ENCODE results near the gene RASL10A.

Gene RASL10A

GRCh38 chr22:29325356-29325755 lies 9.9 kb upstream of the RASL10A start:
- Mint-ChIP-seq H3K9me3 (no peaks in the 10 kb centered on the region), H3K27me3 (ENCODE audit: low read depth, poor library complexity) (no peaks in the 10 kb centered on the region), H3K27ac (peak overlapping the region; percentile 38), H3K4me3 (no peak overlapping the region), H3K4me1 (peaks cover 13% of the 10 kb centered on the region), H3K36me3 (ENCODE audit: low read depth) (peaks cover 3% of the 10 kb centered on the region)
- no peak for DNase-seq
- TF ChIP-seq, protein P1, sequence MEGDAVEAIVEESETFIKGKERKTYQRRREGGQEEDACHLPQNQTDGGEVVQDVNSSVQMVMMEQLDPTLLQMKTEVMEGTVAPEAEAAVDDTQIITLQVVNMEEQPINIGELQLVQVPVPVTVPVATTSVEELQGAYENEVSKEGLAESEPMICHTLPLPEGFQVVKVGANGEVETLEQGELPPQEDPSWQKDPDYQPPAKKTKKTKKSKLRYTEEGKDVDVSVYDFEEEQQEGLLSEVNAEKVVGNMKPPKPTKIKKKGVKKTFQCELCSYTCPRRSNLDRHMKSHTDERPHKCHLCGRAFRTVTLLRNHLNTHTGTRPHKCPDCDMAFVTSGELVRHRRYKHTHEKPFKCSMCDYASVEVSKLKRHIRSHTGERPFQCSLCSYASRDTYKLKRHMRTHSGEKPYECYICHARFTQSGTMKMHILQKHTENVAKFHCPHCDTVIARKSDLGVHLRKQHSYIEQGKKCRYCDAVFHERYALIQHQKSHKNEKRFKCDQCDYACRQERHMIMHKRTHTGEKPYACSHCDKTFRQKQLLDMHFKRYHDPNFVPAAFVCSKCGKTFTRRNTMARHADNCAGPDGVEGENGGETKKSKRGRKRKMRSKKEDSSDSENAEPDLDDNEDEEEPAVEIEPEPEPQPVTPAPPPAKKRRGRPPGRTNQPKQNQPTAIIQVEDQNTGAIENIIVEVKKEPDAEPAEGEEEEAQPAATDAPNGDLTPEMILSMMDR (IDR thresholded peaks at IDR 0.05), result no peak

DNA sequence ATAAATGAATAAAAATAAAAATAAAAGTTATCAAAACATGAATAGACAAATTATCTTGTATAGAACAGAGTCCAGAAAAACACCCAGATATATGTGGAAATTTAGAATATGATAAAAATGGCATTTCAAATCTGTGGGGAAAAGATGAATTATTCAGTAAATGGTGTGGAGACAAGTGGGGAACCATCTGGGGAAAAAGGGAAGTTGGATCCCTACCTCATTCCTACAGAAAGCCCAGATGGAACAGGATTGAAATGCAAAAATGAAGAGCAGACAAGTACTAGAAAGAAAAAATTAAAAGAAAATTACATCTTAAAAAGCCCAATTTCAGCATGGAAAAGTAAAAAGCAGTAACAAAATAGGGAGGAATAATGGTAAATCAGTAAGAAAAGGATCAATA lies 8.1 kb upstream of the RASL10A start:
- Mint-ChIP-seq H3K4me1 (no peaks in the 10 kb centered on the region), H3K9me3 (no peaks in the 10 kb centered on the region), H3K36me3 (ENCODE audit: low read depth) (no peaks in the 10 kb centered on the region), H3K27me3 (ENCODE audit: low read depth, poor library complexity) (no peaks in the 10 kb centered on the region), H3K4me3 (no peak overlapping the region), H3K27ac (no peak overlapping the region)
- no peak for DNase-seq
- TF ChIP-seq, protein P1 (IDR thresholded peaks at IDR 0.05), result no peak

GRCh38 chr22:29320546-29320945 lies 5.0 kb upstream of the RASL10A start:
- TF ChIP-seq, protein P1 (IDR thresholded peaks at IDR 0.05), result no peak
- no peak overlapping the region for H3K4me3 Mint-ChIP-seq
- H3K36me3 Mint-ChIP-seq (ENCODE audit: low read depth), result no peaks in the 10 kb centered on the region
- H3K9me3 Mint-ChIP-seq, result peaks cover 10% of the 10 kb centered on the region
- H3K4me1 Mint-ChIP-seq, result no peaks in the 10 kb centered on the region
- no peak overlapping the region for H3K27ac Mint-ChIP-seq
- H3K27me3 Mint-ChIP-seq (ENCODE audit: low read depth, poor library complexity), result peaks cover 20% of the 10 kb centered on the region
- no peak for DNase-seq

DNA sequence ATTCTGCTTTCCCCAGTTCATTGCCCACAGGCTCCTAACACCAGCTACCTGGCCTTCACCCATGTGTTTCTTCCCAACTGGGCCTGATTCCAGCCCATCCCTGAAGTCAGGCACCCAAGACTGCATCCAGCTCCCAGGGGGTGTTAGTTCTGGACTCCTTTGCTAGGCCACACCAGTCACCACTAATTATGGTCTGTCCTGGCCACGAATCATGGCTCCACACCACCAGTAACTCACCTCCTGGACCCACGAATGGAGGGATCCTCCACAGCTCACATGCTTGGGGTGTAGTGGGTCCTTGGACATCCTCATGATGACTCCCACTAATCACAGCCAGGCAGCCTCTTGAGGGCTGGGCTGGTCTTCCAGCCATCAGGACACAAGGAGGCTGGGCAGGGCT lies 3.6 kb upstream of the RASL10A start:
- H3K9me3 Mint-ChIP-seq, result peaks cover 15% of the 10 kb centered on the region

DNA sequence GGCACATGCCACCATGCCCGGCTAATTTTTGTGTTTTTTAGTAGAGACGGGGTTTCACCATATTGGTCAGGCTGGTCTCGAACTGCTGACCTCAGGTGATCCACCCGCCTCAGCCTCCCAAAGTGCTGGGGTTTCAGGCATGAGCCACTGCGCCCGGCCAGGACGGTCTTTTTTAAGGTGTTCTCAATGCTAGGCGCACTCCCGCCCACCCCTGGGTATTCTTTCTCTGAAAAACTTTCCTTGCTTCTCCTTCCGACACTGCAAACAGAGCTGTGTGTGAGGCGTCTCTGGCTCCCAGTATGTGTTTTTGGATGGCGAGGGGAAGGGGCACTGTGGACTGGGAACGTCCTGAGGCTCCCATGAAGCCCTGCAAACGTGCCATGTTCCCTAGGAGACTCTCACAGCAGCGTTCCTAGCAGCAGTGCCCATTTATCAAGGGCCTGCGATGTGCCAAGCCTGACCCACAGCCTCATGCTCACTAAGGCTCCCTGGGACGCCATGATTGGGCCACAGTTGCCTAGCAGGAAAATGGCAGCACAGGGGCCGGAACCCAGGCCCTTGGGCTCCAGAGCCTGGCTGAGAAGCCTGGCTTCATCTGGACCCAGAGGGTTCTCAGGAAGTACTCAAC lies 2.4 kb upstream of the RASL10A start:
- peaks cover 14% of the 10 kb centered on the region for H3K4me1 Mint-ChIP-seq
- peaks cover 16% of the 10 kb centered on the region for H3K9me3 Mint-ChIP-seq
- TF ChIP-seq, protein P1 (IDR thresholded peaks at IDR 0.05), result no peak
- no peaks in the 10 kb centered on the region for H3K36me3 Mint-ChIP-seq (ENCODE audit: low read depth)
- no peak overlapping the region for H3K27ac Mint-ChIP-seq
- H3K27me3 Mint-ChIP-seq (ENCODE audit: low read depth, poor library complexity), result peaks cover 40% of the 10 kb centered on the region
- H3K4me3 Mint-ChIP-seq, result no peak overlapping the region
- DNase-seq, result no peak

More for the DNA sequence above, 3.6 kb upstream of the RASL10A start:
- Mint-ChIP-seq H3K4me1 (peaks cover 7% of the 10 kb centered on the region), H3K27ac (no peak overlapping the region), H3K36me3 (ENCODE audit: low read depth) (no peaks in the 10 kb centered on the region), H3K27me3 (ENCODE audit: low read depth, poor library complexity) (peaks cover 29% of the 10 kb centered on the region), H3K4me3 (no peak overlapping the region)
- DNase-seq, result no peak
- TF ChIP-seq, protein P1 (IDR thresholded peaks at IDR 0.05), result no peak

DNA sequence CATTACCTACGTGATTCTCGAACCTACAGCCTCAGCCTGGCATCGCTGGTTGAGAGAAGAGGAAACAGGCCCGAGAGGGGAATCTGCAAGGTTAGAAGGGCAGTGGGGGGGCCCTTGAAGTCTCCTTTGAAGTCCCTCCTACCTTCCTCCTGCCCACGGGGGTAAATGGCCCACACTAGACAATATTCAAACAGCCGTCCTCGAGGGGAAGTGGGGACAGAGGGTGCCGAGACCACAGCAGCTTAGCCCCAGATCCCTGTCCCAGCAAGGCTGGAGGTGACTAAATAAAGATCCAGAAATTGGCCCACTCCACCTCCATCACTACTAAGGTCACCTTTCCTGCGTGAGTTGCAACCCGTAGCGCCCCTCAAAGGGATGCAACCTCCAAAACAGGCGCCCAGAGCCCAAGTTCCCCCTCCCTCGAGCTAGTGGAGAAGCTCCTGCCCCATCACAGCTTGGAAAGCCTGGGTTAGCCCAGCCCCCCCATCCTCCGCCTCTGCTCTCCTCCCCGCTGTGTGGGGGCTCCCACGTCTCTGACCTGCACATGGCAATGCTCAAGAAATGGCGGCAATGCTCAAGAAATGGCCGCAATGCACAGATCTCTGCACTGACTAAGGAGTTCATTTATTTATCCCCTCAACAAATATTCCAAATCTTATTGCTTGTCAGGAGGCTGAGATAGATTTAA lies 788 bp upstream of the RASL10A start:
- no peak for DNase-seq
- Mint-ChIP-seq H3K9me3 (peaks cover 16% of the 10 kb centered on the region), H3K36me3 (ENCODE audit: low read depth) (no peaks in the 10 kb centered on the region), H3K27ac (no peak overlapping the region), H3K27me3 (ENCODE audit: low read depth, poor library complexity) (peaks cover 50% of the 10 kb centered on the region), H3K4me3 (peak overlapping the region; percentile 48), H3K4me1 (peaks cover 20% of the 10 kb centered on the region)
- TF ChIP-seq, protein P1 (IDR thresholded peaks at IDR 0.05), result no peak
